ENCODE data around the gene STX10. TPM values are rescaled to one million over a fixed set of nuclear protein-coding genes. Genes with fewer than 3 reads are reported as not detected.
A peak's percentile ranks its signal among the peaks of the same experiment; 100 is the strongest.

STX10 gene
- total RNA-seq, 4 donors from 2014 or later = 58.6 to 145 (median 86.6) TPM

DNA sequence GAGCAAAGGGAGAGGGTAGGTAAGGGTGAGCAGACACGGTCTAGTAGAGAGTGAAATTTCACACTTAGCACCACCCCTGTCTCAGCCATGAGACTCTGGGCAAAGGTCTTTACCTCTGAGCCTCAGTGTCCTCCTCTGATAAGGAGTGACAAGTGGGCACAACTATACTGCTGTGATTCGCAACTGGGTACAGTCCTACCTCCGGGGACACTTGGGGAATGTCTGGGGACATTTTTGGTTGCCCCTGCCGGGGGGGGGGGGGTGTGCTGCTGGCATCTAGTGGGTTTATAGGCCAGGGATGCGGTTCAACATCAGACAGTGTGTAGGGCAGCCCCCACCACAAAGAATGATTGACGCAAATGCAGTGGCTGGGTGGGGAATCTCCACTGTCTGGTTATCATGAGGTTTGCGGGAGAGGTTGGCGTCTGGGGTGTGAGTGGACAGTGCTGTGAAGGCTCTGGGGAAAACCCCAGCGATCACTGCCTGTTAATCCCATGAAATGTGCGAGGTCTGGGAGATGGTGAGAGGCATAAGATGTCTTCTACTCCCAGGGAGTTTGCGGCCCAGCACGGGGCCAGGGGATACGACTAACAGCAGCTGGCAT lies 27.8 kb downstream of the STX10 start:
- Histone ChIP-seq H3K4me1 (peaks cover 0 to 48% (median 16%) of the 10 kb centered on the region in 4 donors), H3K27me3 (no peaks in the 10 kb centered on the region), H3K27ac (no peak overlapping the region), H3K9me3 (no peaks in the 10 kb centered on the region), H3K36me3 (peaks cover 0 to 14% (median 0%) of the 10 kb centered on the region in 3 donors), H3K4me3 (no peak overlapping the region)
- WGBS, 2 donors = 86 to 92% methylated on average over 11 to 13 of the region's 13 CpGs
- no peak for TF ChIP-seq CTCF (IDR thresholded peaks at IDR 0.05)
- TF ChIP-seq EP300 (IDR thresholded peaks at IDR 0.05) = no peak
- no peak for TF ChIP-seq POLR2A (IDR thresholded peaks at IDR 0.05)
- no peak for DNase-seq (ENCODE audit: low spot score in 2 of 2)

GRCh38 chr19:13121551-13122274 lies 28.5 kb downstream of the STX10 start:
- H3K27me3 ChIP-seq = no peaks in the 10 kb centered on the region
- peaks cover 0 to 13% (median 0%) of the 10 kb centered on the region in 3 donors for H3K36me3 ChIP-seq
- 83 to 84% methylated on average over 16 to 18 of the region's 18 CpGs for WGBS, 2 donors
- no peak for DNase-seq (ENCODE audit: low spot score in 2 of 2)
- H3K4me1 ChIP-seq = peaks cover 0 to 55% (median 19%) of the 10 kb centered on the region in 4 donors
- H3K4me3 ChIP-seq = no peak overlapping the region
- TF ChIP-seq POLR2A (IDR thresholded peaks at IDR 0.05) (no peak), EP300 (IDR thresholded peaks at IDR 0.05) (no peak), CTCF (IDR thresholded peaks at IDR 0.05) (no peak)
- H3K9me3 ChIP-seq = no peaks in the 10 kb centered on the region
- no peak overlapping the region for H3K27ac ChIP-seq

DNA sequence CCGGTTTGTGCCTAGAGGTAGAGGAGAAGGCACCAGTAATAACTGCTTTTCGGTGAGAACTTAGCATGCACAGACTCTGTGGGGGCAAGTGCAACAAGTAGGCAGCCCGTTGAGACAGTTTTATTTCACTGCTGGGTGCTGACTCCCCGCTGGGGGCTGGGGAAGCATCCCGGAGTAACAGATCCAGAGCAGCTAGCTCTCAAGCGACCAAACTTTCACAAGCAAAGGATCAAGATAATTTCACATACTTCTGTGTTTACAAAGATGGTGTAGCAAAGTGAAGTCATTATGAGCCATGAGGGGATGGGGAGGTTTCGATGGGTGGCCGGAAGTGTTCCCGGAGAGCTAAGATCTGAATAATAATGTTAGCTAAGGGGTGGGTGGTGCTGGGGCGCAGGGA lies 29.4 kb downstream of the STX10 start:
- Histone ChIP-seq H3K36me3 (peaks cover 0 to 5% (median 0%) of the 10 kb centered on the region in 3 donors), H3K4me1 (peaks cover 0 to 59% (median 23%) of the 10 kb centered on the region in 4 donors), H3K27me3 (no peaks in the 10 kb centered on the region), H3K4me3 (no peak overlapping the region), H3K9me3 (no peaks in the 10 kb centered on the region), H3K27ac (peak overlapping the region in 1 of 4 donors; percentile 30)
- DNase-seq (ENCODE audit: low spot score in 2 of 2) = no peak
- TF ChIP-seq CTCF (IDR thresholded peaks at IDR 0.05) = no peak
- no peak for TF ChIP-seq EP300 (IDR thresholded peaks at IDR 0.05)
- TF ChIP-seq POLR2A (IDR thresholded peaks at IDR 0.05) = no peak
- 57 to 64% methylated on average over 10 of the region's 10 CpGs for WGBS, 2 donors

- Histone ChIP-seq H3K4me3 (no peak overlapping the region), H3K27me3 (no peaks in the 10 kb centered on the region), H3K4me1 (peaks cover 0 to 67% (median 26%) of the 10 kb centered on the region in 4 donors), H3K9me3 (no peaks in the 10 kb centered on the region), H3K36me3 (peaks cover 0 to 7% (median 0%) of the 10 kb centered on the region in 3 donors), H3K27ac (peak overlapping the region in 1 of 4 donors; percentile 35)
- TF ChIP-seq CTCF (IDR thresholded peaks at IDR 0.05) = no peak
- 72 to 75% methylated on average over 8 to 9 of the region's 9 CpGs for WGBS, 2 donors
- no peak for DNase-seq (ENCODE audit: low spot score in 2 of 2)
These were observed 30.1 kb downstream of the STX10 start for GRCh38 chr19:13120031-13120430.

GRCh38 chr19:13119627-13120026 lies 30.5 kb downstream of the STX10 start:
- H3K4me3 ChIP-seq = peak overlapping the region in 1 of 4 donors; percentile 99
- WGBS, 2 donors = 60% methylated on average over 8 of the region's 8 CpGs
- no peak for TF ChIP-seq EP300 (IDR thresholded peaks at IDR 0.05)
- TF ChIP-seq CTCF (IDR thresholded peaks at IDR 0.05) = no peak
- no peak for TF ChIP-seq POLR2A (IDR thresholded peaks at IDR 0.05)
- no peak for DNase-seq (ENCODE audit: low spot score in 2 of 2)
- H3K36me3 ChIP-seq = peaks cover 0 to 11% (median 0%) of the 10 kb centered on the region in 3 donors
- H3K9me3 ChIP-seq = no peaks in the 10 kb centered on the region
- H3K4me1 ChIP-seq = peaks cover 0 to 70% (median 26%) of the 10 kb centered on the region in 4 donors
- peak overlapping the region in 1 of 4 donors; percentile 84 for H3K27ac ChIP-seq
- no peaks in the 10 kb centered on the region for H3K27me3 ChIP-seq

Measured in tibial nerve (tissue), 4 donors.